CD14-positive monocyte (primary cell): ENCODE results near the gene ATG13. TPM values are rescaled to one million over a fixed set of nuclear protein-coding genes. Genes with fewer than 3 reads are reported as not detected.
A peak's percentile ranks its signal among the peaks of the same experiment; 100 is the strongest.

Source experiments
- DNase-seq, 3 donors: peaks; one replicate each; pipeline ENCODE4 v3.0.0-alpha.2; 2011 to 2022
- H2AFZ ChIP-seq: 2 replicates; pipeline ENCODE4 v1.6.0; 2012; ENCODE audit warnings: mild to moderate bottlenecking, low read depth, low read length, inconsistent platforms; ENCODE audit not compliant: insufficient read depth, poor library complexity, severe bottlenecking
- H3K27ac ChIP-seq, 2 donors: 1 replicate in 1 of 2; 2 replicates in 1 of 2; pipeline ENCODE4 v1.5.1; 2012 to 2013; ENCODE audit warnings: low read length in 2 of 2, control low read depth in 1 of 2, inconsistent platforms in 1 of 2, low read depth in 1 of 2, mild to moderate bottlenecking in 1 of 2
- H3K27me3 ChIP-seq, 2 donors: one replicate each; pipeline versions ENCODE4 v1.6.0 to v1.6.1; 2011 to 2013; ENCODE audit warnings: low read length in 2 of 2; ENCODE audit not compliant: control insufficient read depth in 2 of 2, insufficient read depth in 2 of 2
- H3K36me3 ChIP-seq, 2 donors: replicated peaks in 1 of 2; 1 replicate in 1 of 2; 2 replicates in 1 of 2; pipeline versions ENCODE4 v1.5.1 to v1.6.1; 2012 to 2013; ENCODE audit warnings: low read length in 2 of 2, control low read depth in 1 of 2, inconsistent platforms in 1 of 2, mild to moderate bottlenecking in 1 of 2; ENCODE audit not compliant: insufficient read depth in 2 of 2, control insufficient read depth in 1 of 2
- H3K4me1 ChIP-seq, 2 donors: 1 replicate in 1 of 2; 2 replicates in 1 of 2; pipeline versions ENCODE4 v1.5.1 to v1.6.1; 2012 to 2013; ENCODE audit warnings: low read length in 2 of 2, control low read depth in 1 of 2, inconsistent platforms in 1 of 2, mild to moderate bottlenecking in 1 of 2, moderate library complexity in 1 of 2; ENCODE audit not compliant: insufficient read depth in 2 of 2, control insufficient read depth in 1 of 2
- H3K4me2 ChIP-seq: replicated peaks from 2 replicates; pipeline ENCODE3; 2012; ENCODE audit warnings: low read length, moderate library complexity, mild to moderate bottlenecking; ENCODE audit not compliant: poor library complexity, severe bottlenecking; ENCODE audit errors: extremely low read depth
- H3K4me3 ChIP-seq, 3 experiments: fragments of 200-600 bp in 1 of 3; sonication (generic) in 1 of 3; replicated peaks in 1 of 3; 1 replicate in 2 of 3; 2 replicates in 1 of 3; pipeline ENCODE4 v1.5.1; 2011 to 2013; ENCODE audit warnings: low read length in 3 of 3, mild to moderate bottlenecking in 3 of 3, control low read depth in 2 of 3, low read depth in 2 of 3, inconsistent platforms in 1 of 3, moderate library complexity in 1 of 3
- H3K79me2 ChIP-seq: 2 replicates; pipeline ENCODE4 v1.6.0; 2012; ENCODE audit warnings: mild to moderate bottlenecking, control low read depth, inconsistent platforms, low read length, moderate library complexity; ENCODE audit not compliant: insufficient read depth
- H3K9ac ChIP-seq: 2 replicates; pipeline ENCODE4 v1.6.0; 2017; ENCODE audit warnings: low read length, mild to moderate bottlenecking; ENCODE audit not compliant: insufficient read depth, poor library complexity, severe bottlenecking
- H3K9me3 ChIP-seq, 2 donors: replicated peaks in 1 of 2; 1 replicate in 1 of 2; 2 replicates in 1 of 2; pipeline versions ENCODE4 v1.5.1 to v1.6.1; 2012 to 2013; ENCODE audit warnings: low read length in 2 of 2, control low read depth in 1 of 2; ENCODE audit not compliant: control insufficient read depth in 1 of 2, insufficient read depth in 1 of 2
- H4K20me1 ChIP-seq: 2 replicates; pipeline ENCODE4 v1.6.0; 2012; ENCODE audit warnings: mild to moderate bottlenecking, low read length, control low read depth, moderate library complexity; ENCODE audit not compliant: insufficient read depth
- H3K27ac Mint-ChIP-seq, 7 donors: one replicate each; pipeline ENCODE4 v1.8.0; 2020; ENCODE audit warnings: mild to moderate bottlenecking in 7 of 7, mixed read lengths in 7 of 7, moderate library complexity in 6 of 7, inconsistent platforms in 2 of 7
- H3K27me3 Mint-ChIP-seq, 3 donors: one replicate each; pipeline ENCODE4 v1.8.0; 2021 to 2022; ENCODE audit warnings: low read depth in 3 of 3, mild to moderate bottlenecking in 3 of 3, mixed read lengths in 3 of 3, moderate library complexity in 3 of 3, inconsistent platforms in 1 of 3
- H3K36me3 Mint-ChIP-seq, 2 donors: one replicate each; pipeline ENCODE4 v1.8.0; 2020; ENCODE audit warnings: mixed read lengths in 2 of 2, inconsistent platforms in 1 of 2, mild to moderate bottlenecking in 1 of 2
- H3K4me1 Mint-ChIP-seq: one replicate; pipeline ENCODE4 v1.8.0; 2020; ENCODE audit warnings: mild to moderate bottlenecking, mixed read lengths
- H3K4me3 Mint-ChIP-seq, 2 donors: one replicate each; pipeline ENCODE4 v1.8.0; 2020; ENCODE audit warnings: mild to moderate bottlenecking in 2 of 2, mixed read lengths in 2 of 2, moderate library complexity in 1 of 2
- H3K9me3 Mint-ChIP-seq, 7 donors: one replicate each; pipeline ENCODE4 v1.8.0; 2020 to 2022; ENCODE audit warnings: mixed read lengths in 7 of 7, mild to moderate bottlenecking in 6 of 7, moderate library complexity in 6 of 7, inconsistent platforms in 2 of 7
- WGBS: methylation state at CpG from one replicate; pipeline ENCODE4 v1.1.5; 2013; ENCODE audit warnings: missing lambda C conversion rate; ENCODE audit not compliant: insufficient coverage; 5-methylcytosine and 5-hydroxymethylcytosine counted together
- intact Hi-C, 2 donors: fragments of 100-400 bp; cut with micrococcal nuclease; formaldehyde crosslinking; loops; one replicate each; pipeline versions ENCODE4 v1.15.0 to v1.15.1; 2023
- polyA plus RNA-seq, 3 donors: library from polyadenylated mRNA; depleted of rRNA in 1 of 3; unstranded in 2 of 3; stranded (reverse) in 1 of 3; fragments of 300-500 nt in 2 of 3; fragments of >200 nt in 1 of 3; fragmentation: Illumina TruSeq in 2 of 3; gene quantifications; 1 replicate in 2 of 3; 2 replicates in 1 of 3; pipeline ENCODE4 v1.2.3, GENCODE V29; 2012 to 2021
- TF ChIP-seq, protein P1 (sequence below): fragments of 200-600 bp; IDR thresholded peaks from one replicate; pipeline ENCODE4 v1.8.0; 2022; ENCODE audit warnings: antibody characterized with exemption, mild to moderate bottlenecking

ATG13 gene
- polyA plus RNA-seq, 3 donors: 33.7 to 55.5 (median 51.2) TPM

GRCh38 chr11:46637546-46637945 is 20.2 kb downstream of the ATG13 start:
- no peak overlapping the region for H3K4me2 ChIP-seq
- Mint-ChIP-seq H3K27me3 (peaks cover 0 to 2% (median 0%) of the 10 kb centered on the region in 3 donors), H3K27ac (no peak overlapping the region), H3K9me3 (peaks cover 0 to 6% (median 2%) of the 10 kb centered on the region in 7 donors), H3K4me1 (peaks cover 8% of the 10 kb centered on the region), H3K36me3 (peaks cover 41 to 74% of the 10 kb centered on the region in 2 donors), H3K4me3 (no peak overlapping the region)
- WGBS: 100% methylated on average over 2 of the region's 5 CpGs
- TF ChIP-seq, protein P1, sequence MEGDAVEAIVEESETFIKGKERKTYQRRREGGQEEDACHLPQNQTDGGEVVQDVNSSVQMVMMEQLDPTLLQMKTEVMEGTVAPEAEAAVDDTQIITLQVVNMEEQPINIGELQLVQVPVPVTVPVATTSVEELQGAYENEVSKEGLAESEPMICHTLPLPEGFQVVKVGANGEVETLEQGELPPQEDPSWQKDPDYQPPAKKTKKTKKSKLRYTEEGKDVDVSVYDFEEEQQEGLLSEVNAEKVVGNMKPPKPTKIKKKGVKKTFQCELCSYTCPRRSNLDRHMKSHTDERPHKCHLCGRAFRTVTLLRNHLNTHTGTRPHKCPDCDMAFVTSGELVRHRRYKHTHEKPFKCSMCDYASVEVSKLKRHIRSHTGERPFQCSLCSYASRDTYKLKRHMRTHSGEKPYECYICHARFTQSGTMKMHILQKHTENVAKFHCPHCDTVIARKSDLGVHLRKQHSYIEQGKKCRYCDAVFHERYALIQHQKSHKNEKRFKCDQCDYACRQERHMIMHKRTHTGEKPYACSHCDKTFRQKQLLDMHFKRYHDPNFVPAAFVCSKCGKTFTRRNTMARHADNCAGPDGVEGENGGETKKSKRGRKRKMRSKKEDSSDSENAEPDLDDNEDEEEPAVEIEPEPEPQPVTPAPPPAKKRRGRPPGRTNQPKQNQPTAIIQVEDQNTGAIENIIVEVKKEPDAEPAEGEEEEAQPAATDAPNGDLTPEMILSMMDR: no peak
- intact Hi-C loops: no loop called here
- peaks cover 46% of the 10 kb centered on the region for H4K20me1 ChIP-seq
- H3K27me3 ChIP-seq: no peaks in the 10 kb centered on the region
- H3K4me1 ChIP-seq: no peaks in the 10 kb centered on the region
- H3K9me3 ChIP-seq: no peaks in the 10 kb centered on the region
- DNase-seq: no peak
- no peak overlapping the region for H3K27ac ChIP-seq
- peaks cover 45% of the 10 kb centered on the region for H3K79me2 ChIP-seq
- H3K9ac ChIP-seq: no peak overlapping the region
- peaks cover 32 to 81% of the 10 kb centered on the region in 2 donors for H3K36me3 ChIP-seq
- H3K4me3 ChIP-seq: no peak overlapping the region
- no peak overlapping the region for H2AFZ ChIP-seq

GRCh38 chr11:46639197-46639839 is 22.0 kb downstream of the ATG13 start:
- H3K27me3 ChIP-seq: no peaks in the 10 kb centered on the region
- H2AFZ ChIP-seq: no peak overlapping the region
- H3K4me3 Mint-ChIP-seq: no peak overlapping the region
- H3K9ac ChIP-seq: no peak overlapping the region
- H3K4me1 Mint-ChIP-seq: peaks cover 9% of the 10 kb centered on the region
- no peaks in the 10 kb centered on the region for H3K4me1 ChIP-seq
- peaks cover 0 to 6% (median 3%) of the 10 kb centered on the region in 7 donors for H3K9me3 Mint-ChIP-seq
- no peak overlapping the region for H3K4me2 ChIP-seq
- no peaks in the 10 kb centered on the region for H3K9me3 ChIP-seq
- H3K36me3 Mint-ChIP-seq: peaks cover 50 to 80% of the 10 kb centered on the region in 2 donors
- peaks cover 57% of the 10 kb centered on the region for H4K20me1 ChIP-seq
- H3K27me3 Mint-ChIP-seq: peaks cover 0 to 2% (median 0%) of the 10 kb centered on the region in 3 donors
- peak overlapping the region in 2 of 7 donors; percentile 26 to 80 for H3K27ac Mint-ChIP-seq
- no peak overlapping the region for H3K4me3 ChIP-seq
- H3K79me2 ChIP-seq: peaks cover 45% of the 10 kb centered on the region
- H3K36me3 ChIP-seq: peaks cover 30 to 89% of the 10 kb centered on the region in 2 donors
- 64% methylated on average over 2 of the region's 7 CpGs for WGBS
- H3K27ac ChIP-seq: no peak overlapping the region
- TF ChIP-seq, protein P1: no peak
- intact Hi-C loops: no loop called here
- DNase-seq: no peak
